ENCODE results near the gene JMJD1C.

DNA sequence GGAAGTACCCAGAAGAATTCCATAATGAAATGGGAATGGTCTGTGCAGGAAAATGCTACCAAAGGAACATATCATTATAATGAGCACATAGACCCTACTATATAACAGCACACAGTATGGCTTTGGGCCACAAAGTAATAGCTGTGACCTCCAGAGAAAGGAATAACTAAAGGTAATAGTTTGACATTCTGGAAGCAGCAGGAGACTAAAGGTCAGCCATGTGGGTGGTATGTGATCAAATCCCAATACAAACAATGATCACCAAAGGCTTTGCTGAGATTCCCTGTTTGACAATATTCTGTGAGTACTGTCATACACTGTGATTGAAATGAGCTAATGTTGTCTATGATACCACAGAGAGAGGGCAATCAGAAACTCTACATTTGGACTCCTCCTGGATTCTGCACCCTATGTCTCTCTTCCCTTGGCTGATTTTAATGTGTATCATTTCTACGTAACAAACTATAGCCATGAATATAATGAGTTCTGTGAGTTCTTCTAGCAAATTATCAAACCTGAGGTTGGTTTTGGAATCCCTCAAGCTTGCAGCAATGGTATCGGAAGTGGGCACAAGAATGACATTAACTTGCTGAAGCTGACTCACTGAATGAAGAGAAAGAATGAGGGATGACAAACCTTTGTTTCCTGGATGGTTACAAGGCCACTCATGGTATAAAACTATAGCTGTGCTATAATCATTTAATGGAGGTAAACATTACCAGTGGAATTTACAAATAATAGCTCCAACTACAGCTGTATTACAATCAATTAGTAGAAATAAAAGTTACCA lies 99.6 kb downstream of the JMJD1C start:
- TF ChIP-seq, protein P1, sequence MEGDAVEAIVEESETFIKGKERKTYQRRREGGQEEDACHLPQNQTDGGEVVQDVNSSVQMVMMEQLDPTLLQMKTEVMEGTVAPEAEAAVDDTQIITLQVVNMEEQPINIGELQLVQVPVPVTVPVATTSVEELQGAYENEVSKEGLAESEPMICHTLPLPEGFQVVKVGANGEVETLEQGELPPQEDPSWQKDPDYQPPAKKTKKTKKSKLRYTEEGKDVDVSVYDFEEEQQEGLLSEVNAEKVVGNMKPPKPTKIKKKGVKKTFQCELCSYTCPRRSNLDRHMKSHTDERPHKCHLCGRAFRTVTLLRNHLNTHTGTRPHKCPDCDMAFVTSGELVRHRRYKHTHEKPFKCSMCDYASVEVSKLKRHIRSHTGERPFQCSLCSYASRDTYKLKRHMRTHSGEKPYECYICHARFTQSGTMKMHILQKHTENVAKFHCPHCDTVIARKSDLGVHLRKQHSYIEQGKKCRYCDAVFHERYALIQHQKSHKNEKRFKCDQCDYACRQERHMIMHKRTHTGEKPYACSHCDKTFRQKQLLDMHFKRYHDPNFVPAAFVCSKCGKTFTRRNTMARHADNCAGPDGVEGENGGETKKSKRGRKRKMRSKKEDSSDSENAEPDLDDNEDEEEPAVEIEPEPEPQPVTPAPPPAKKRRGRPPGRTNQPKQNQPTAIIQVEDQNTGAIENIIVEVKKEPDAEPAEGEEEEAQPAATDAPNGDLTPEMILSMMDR (conservative IDR thresholded peaks at IDR 0.05; ENCODE audit: low read length) = no peak
- no peak for TF ChIP-seq EZH2phosphoT487 (IDR thresholded peaks at IDR 0.05; ENCODE audit: borderline replicate concordance)

Data from Loucy (cell line).